Neural crest cell (in vitro differentiated cells): Measurements from ENCODE around the gene TRIP10. TPM values are rescaled to one million over a fixed set of nuclear protein-coding genes. Genes with fewer than 3 reads are reported as not detected.

ENCODE experiments used
- DNase-seq: peaks from one replicate; pipeline ENCODE4 v3.0.0; 2021; ENCODE audit warnings: low read depth, mixed read lengths, low spot score
- H3K27ac Mint-ChIP-seq: one replicate; pipeline ENCODE4 v1.8.0; 2021; ENCODE audit warnings: mild to moderate bottlenecking, mixed read lengths; ENCODE audit not compliant: unreplicated experiment
- H3K27me3 Mint-ChIP-seq: 2 replicates; pipeline ENCODE4 v1.8.0; 2021; ENCODE audit warnings: low read depth, mild to moderate bottlenecking, mixed read lengths
- H3K36me3 Mint-ChIP-seq: 2 replicates; pipeline ENCODE4 v1.8.0; 2021; ENCODE audit warnings: low read depth, mild to moderate bottlenecking, mixed read lengths
- H3K4me1 Mint-ChIP-seq: 2 replicates; pipeline ENCODE4 v1.8.0; 2021; ENCODE audit warnings: mixed read lengths
- H3K4me3 Mint-ChIP-seq: one replicate; pipeline ENCODE4 v1.8.0; 2021; ENCODE audit warnings: mild to moderate bottlenecking, mixed read lengths
- H3K9me3 Mint-ChIP-seq: 2 replicates; pipeline ENCODE4 v1.8.0; 2021; ENCODE audit warnings: mixed read lengths
- CTCF ChIP-seq: fragments of 200-600 bp; sonication (generic); conservative IDR thresholded peaks from 2 replicates; pipeline ENCODE4 v1.5.0; 2021; ENCODE audit warnings: antibody characterized with exemption, mild to moderate bottlenecking
- total RNA-seq: library from RNA; stranded (reverse); gene quantifications from 2 replicates; pipeline ENCODE4 v1.2.1, GENCODE V29; 2021

Gene TRIP10
- total RNA-seq, 1 donor from 2014 or later: 20.6 TPM

GRCh38 chr19:6693681-6694080, 45.8 kb upstream of the TRIP10 start:
- TF ChIP-seq CTCF: no peak
- no peaks in the 10 kb centered on the region for H3K36me3 Mint-ChIP-seq
- H3K9me3 Mint-ChIP-seq: peaks cover 1% of the 10 kb centered on the region
- no peaks in the 10 kb centered on the region for H3K4me1 Mint-ChIP-seq
- H3K27ac Mint-ChIP-seq: no peak overlapping the region
- H3K27me3 Mint-ChIP-seq: peaks cover 3% of the 10 kb centered on the region
- DNase-seq: no peak
- no peak overlapping the region for H3K4me3 Mint-ChIP-seq

- DNase-seq: no peak
- TF ChIP-seq CTCF: no peak
- no peaks in the 10 kb centered on the region for H3K9me3 Mint-ChIP-seq
- no peak overlapping the region for H3K4me3 Mint-ChIP-seq
- H3K4me1 Mint-ChIP-seq: no peaks in the 10 kb centered on the region
- H3K36me3 Mint-ChIP-seq: no peaks in the 10 kb centered on the region
- peaks cover 3% of the 10 kb centered on the region for H3K27me3 Mint-ChIP-seq
- no peak overlapping the region for H3K27ac Mint-ChIP-seq
Observed at GRCh38 chr19:6694147-6694815, 45.2 kb upstream of the TRIP10 start.

- TF ChIP-seq CTCF: no peak
Observed at GRCh38 chr19:6696239-6696820, 43.1 kb upstream of the TRIP10 start.

GRCh38 chr19:6697291-6697690, 42.2 kb upstream of the TRIP10 start:
- Mint-ChIP-seq H3K27me3 (peaks cover 6% of the 10 kb centered on the region), H3K9me3 (no peaks in the 10 kb centered on the region), H3K4me1 (no peaks in the 10 kb centered on the region), H3K27ac (no peak overlapping the region), H3K4me3 (no peak overlapping the region), H3K36me3 (no peaks in the 10 kb centered on the region)
- no peak for TF ChIP-seq CTCF
- DNase-seq: no peak

More at GRCh38 chr19:6696239-6696820, 43.1 kb upstream of the TRIP10 start:
- no peak overlapping the region for H3K4me3 Mint-ChIP-seq
- no peak overlapping the region for H3K27ac Mint-ChIP-seq
- no peaks in the 10 kb centered on the region for H3K36me3 Mint-ChIP-seq
- H3K9me3 Mint-ChIP-seq: no peaks in the 10 kb centered on the region
- peaks cover 3% of the 10 kb centered on the region for H3K27me3 Mint-ChIP-seq
- H3K4me1 Mint-ChIP-seq: no peaks in the 10 kb centered on the region
- DNase-seq: no peak

GRCh38 chr19:6699935-6700334, 39.5 kb upstream of the TRIP10 start:
- DNase-seq: no peak
- H3K36me3 Mint-ChIP-seq: no peaks in the 10 kb centered on the region
- H3K4me3 Mint-ChIP-seq: no peak overlapping the region
- no peak overlapping the region for H3K27ac Mint-ChIP-seq
- peaks cover 12% of the 10 kb centered on the region for H3K27me3 Mint-ChIP-seq
- no peak for TF ChIP-seq CTCF
- no peaks in the 10 kb centered on the region for H3K4me1 Mint-ChIP-seq
- H3K9me3 Mint-ChIP-seq: no peaks in the 10 kb centered on the region
